CD4-positive, alpha-beta T cell treated with Interleukin-2 at 100 ng/mL for 4 hours (primary cell): ENCODE results near the gene CAMSAP1.

ENCODE experiments used
- DNase-seq: peaks from one replicate; pipeline ENCODE4 v3.0.0-alpha.2; 2020; ENCODE audit warnings: low spot score

The CAMSAP1 gene

DNA sequence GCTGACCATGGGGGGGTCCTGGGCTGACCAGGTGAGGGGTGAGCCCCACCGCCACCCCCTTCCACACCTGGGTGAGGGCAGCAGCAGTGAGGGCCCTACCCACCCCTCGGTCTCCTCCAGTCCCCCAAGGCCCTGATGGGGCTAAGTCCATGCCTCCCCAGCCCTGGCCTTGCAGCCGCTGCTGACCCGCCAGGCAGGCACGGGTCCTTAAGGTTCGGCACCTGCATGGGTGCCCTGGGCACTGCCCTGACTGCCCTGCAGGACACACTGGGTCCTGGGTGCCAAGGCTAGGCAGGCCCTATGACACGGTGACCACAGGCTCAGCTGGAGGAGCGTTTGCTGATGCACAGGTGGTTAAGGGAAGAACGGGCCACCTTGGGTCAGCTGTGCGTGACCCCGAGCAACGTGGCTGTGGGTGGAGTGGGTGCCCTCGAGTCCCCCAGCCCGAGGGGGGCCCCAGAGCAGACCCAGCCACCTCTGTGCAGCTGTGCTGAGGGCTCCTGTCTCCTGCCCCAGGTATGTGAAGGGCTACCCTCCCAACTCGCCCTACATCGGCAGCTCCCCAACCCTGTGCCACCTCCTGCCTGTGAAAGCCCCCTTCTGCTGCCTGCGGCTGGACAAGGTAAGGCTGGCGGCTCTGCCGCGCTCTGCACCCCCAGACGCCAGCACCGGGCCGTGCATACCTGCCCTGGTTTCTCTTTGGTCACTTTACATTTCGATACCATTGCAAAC is 132.4 kb downstream of the CAMSAP1 start:
- DNase-seq: no peak

DNA sequence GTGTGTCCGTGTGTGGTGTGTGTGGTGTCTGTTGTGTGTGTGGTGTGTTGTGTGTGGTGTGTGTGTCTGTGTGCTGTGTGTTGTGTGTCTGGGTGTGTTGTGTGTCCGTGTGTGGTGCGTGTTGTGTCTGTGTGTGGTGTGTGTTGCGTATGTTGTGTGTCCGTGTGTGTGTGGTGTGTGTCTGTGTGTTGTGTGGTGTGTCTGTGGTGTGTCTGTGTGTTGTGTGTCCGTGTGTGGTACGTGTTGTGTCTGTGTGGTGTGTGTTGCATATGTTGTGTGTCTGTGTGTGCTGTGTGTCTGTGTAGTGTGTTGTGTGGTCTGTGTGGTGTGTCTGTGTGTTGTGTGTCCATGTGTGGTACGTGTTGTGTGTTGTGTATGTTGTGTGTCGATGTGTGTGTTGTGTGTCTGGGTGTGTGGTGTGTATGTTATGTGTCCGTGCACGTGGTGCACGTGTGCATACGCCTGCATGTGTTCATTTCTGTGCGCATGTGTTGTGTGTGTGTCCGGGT is 133.1 kb downstream of the CAMSAP1 start:
- no peak for DNase-seq

DNA sequence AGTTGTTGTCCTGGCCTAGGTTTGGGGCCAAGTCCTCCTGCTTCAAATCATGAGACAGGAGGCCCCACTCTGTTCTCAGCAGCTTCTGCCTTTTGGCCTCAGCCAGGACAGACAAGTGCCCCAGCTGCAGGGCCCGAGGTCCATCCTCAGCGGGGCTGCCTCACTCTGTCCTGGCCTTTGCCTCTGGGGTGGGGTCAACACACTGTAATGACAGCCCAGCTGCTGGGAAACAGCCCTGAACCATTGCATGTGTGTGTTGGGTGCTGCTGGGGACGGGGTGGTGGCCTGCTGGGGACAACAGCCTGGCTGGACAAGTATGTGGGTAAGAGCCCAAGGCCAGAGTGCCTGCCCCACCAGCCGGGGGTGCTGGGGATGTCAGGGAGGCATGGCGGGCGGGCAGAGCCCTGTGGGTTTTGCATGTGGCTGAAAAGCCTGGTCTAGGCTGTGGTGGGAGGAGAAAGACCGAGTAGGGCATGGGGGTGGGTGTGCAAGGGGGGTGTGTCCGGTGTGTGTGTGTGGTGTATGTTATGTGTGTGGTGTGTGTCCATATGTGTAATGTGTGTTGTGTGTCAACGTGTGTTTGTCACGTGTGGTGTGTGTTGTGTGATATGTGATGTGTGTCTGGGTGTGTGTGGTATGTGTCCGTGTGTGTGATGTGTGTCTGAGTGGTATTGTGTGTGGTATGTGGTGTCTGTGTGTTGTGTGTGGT is 133.7 kb downstream of the CAMSAP1 start:
- no peak for DNase-seq

DNA sequence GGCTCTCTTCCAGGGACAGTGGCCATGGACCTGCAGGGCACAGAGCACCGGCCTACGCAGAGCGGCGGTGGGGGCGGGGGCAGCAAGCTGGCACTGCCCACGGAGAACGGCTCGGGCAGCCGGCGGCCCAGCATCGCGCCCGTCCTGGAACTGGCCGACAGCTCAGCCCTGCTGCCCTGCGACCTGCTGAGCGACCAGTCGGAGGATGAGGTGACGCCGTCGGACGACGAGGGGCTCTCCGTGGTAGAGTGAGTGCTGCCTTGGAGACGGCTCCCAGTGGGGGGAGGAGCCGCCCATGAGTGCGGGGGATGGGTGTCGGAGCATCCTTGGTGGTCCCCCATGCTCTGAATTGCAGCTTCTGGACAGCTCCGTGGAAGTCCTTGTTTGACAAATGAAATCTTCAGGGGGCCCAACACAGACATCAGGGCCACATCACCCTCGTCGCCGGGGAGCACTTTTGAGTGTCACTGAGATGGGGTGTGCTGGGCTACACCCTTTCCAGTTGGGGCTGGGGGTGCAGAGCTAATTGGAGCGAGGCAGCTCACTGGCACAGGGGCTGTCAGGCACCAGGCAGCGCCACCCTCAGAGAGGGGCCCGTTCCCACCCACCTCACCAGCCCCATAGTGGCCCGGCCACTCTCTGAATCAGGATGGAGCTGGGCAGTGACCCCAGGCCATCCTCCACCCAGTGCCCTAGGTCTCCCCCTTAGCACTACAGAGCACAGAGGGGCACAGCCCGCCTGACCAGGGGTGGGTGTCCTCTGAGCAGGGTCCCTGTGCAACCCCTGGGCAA is 134.4 kb downstream of the CAMSAP1 start:
- DNase-seq: no peak

DNA sequence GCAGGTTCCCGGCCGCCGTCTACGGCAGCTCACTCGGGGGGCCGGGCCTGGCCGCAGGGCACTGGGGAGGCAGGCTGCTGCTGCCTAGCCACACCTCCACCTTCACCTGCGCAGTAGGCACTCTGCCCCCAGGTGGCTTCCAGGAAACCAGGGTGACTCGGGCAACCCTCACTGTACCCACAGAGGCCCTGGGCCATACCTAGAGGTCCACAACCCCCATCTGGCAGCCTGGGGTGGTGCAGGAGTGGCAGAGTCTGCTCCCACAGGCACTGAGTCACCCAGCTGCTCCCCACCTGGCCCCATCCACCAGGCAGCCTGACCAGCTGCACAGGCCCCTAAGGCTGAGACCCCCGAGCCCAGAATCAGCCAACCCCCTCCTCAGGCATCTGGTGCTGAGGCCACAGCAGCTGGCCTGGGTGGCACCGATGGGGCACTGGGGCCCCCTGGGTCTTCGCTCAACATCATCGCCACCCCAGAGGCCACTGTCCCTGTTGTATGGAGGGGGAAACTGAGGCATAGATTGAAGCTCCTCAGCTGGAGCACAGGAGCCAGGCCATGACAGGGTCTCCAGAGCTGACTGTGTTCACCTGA is 135.2 kb downstream of the CAMSAP1 start:
- no peak for DNase-seq

DNA sequence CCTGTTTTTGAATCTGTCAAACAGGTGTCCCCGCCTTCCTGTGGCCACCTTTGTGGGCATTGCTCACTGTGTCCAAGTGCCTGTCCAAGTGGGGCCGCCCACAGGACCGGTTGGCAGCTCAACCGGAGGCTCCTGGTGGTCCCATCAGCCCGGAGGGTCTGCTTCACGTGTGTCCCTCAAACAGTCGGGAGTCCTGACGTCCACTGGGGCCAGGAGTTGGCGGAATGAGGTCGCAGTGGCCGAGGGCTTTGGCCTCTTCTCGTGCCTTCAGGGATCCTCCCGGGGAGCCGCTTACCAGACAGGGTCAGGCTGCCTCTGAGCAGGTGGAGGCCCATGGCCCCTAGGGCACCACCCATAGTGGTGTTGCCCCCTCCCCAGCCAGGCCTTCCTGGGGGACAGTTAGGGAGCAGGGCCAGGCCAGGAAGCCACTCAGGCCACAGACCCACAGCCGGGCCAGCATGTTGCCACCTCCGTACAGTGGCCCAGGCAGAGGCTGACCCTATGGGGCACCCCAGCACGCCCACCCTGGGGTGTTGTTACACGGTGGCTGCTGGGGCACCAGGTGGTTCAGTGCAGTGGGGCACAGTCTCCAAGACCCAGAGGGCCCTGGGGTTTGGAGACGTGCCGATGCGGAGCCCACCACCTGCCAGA is 135.8 kb downstream of the CAMSAP1 start:
- DNase-seq: no peak

DNA sequence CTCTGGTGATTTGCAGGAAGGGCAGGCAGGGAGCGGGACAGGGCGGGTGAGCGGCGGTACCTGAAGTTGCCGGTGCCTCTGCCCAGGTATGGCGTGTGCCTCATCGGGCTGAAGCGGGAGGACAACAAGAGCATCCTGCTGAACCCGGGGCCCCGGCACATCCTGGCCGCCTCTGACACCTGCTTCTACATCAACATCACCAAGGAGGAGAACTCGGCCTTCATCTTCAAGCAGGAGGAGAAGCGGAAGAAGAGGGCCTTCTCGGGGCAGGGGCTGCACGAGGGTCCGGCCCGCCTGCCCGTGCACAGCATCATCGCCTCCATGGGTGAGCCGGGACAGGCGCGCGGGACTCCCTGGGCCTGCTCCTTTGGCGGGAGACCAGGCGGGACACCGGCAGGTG is 136.6 kb downstream of the CAMSAP1 start:
- DNase-seq: no peak

DNA sequence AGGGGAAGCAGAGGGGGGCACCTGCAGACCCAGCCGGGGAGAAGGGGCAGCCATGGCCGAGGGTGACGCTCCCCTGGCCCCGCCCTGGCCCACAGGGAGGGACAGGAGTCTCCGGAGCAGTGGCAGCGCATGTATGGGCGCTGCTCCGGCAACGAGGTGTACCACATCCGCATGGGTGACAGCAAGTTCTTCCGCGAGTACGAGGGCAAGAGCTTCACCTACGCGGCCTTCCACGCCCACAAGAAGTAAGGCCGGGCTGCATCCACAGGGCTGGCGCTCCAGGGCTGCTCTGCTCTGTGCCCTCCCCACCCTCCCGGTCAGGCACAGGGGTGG is 137.2 kb downstream of the CAMSAP1 start:
- no peak for DNase-seq

DNA sequence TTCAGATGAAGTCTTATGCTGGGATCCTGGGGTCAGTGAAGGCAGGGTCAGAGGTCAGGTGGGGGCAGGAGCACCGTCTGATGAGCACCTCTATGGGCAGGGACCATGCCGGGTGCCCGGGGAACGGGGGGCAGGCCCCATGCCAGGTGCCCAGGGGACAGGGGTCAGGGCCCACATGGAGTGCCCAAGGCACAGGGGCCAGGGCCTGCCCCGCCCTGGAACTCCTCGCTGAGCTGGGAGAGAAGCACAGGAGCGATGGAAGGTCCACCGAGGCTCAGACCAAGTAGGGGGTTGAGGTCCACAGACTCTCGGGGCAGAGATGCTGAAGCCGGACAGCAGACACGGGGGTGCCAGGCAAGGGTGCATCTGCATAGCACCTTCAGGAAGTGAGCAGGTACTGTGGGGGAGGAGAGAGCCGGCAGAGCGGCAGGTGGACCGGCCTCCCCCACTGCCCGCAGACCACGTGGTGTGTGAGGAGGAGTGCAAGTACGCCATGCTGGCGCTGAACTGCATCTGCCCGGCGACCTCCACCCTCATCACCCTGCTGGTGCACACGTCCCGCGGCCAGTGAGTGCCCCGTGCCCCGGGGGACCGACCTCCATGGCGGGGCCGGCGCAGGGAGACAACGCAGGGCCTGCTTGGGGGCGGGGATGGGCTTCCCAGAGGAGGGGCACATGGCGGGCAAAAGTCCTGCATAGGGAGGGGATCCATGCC is 137.7 kb downstream of the CAMSAP1 start:
- no peak for DNase-seq

DNA sequence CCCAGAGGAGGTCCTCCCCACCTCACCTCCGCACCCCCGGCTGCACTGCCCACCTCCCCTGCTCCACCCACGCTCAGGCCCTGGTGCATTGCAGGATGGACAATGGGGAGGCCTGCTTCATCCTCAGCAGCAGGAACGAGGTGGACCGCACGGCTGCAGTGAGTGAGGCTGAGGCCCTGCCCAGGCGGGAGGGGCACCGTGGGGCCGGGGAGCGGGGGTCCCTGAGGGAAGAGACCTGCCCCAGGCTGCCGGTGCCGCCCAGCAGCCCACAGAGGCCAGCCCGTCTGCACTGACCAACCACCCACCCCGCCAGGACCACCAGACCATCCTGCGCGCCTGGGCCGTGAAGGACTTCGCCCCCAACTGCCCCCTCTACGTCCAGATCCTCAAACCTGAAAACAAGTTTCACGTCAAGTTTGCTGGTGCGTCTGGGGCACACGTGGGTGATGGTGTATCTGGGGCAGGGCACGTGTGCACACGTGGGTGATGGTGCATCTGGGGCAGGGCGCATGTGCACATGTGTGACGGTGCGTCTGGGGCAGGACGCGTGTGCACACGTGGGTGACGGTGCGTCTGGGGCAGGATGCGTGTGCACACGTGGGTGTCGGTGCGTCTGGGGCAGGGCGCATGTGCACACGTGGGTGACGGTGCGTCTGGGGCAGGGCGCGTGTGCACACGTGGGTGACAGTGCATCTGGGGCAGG is 138.7 kb downstream of the CAMSAP1 start:
- no peak for DNase-seq

DNA sequence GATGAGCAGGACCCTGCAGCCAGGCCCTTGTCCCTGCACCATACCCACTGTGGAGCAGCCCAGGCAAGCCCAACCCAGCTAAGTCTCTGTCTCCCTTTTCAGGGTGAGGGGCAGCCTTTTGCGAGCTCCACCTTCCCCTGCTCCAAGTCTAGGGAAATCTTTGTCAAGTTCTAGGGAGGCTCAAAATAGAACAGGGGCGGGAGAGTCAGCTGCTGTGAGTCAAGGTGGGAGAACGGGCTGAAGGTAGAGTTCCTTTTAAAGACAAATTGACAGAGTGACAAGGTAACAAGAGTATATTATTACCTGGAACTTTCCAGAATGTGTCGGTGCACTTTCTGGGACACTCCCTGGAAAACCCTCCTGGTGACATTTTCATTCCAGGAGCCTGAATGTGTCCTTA is 140.6 kb downstream of the CAMSAP1 start:
- DNase-seq: no peak

DNA sequence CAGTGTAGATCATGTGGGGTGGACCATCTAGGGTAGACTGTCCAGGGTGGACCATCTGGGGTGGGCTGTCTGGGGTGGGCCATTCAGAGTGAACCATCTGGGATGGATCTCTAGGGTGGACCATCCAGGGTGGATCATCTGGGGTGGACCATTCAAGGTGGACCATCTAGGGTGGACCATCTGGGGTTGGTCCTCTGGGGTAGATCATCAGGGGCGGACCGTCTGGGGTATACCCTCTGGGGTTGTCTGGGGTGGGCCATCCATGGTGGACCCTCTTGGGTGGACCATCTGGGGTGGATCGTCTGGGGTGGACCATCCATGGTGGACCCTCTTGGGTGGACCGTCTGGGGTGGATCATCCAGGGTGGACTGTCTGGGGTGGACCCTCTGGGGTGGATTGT is 141.1 kb downstream of the CAMSAP1 start:
- DNase-seq: no peak

DNA sequence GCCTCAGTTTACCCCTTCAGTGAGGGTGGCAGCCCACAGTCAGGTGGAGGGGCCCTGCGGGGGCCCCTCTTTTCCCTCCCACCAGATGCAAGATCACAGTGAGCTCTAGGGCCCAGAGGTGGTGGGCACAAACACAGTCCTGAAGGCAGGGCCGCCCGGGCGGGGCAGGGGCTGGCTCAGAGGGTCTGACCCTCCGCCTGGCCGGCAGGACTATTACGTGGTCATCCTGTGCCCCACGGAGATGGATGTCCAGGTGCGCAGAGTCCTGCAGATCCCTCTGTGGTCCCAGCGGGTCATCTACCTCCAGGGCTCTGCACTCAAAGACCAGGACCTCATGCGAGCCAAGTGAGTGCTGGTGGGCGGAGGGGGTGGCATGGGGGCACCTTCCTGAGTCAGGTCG is 141.9 kb downstream of the CAMSAP1 start:
- DNase-seq: no peak

DNA sequence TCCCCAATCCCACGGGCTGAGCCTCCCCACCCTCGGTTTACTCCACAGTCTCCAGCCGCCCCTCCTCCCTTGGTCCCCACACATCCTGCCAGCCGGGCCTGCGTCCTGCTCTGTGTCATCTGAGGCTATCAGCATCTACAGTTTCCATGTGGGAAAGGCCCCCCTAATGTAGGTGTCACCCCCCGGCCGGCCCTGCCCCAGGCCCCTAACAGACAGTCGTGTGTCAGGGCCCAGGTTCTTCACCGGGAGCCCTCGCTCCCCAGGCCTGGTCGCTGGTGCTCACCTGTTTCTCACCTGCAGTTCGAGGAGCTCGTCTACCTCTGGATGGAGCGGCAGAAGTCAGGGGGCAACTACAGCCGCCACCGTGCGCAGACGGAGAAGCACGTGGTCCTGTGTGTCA is 142.6 kb downstream of the CAMSAP1 start:
- DNase-seq: no peak

DNA sequence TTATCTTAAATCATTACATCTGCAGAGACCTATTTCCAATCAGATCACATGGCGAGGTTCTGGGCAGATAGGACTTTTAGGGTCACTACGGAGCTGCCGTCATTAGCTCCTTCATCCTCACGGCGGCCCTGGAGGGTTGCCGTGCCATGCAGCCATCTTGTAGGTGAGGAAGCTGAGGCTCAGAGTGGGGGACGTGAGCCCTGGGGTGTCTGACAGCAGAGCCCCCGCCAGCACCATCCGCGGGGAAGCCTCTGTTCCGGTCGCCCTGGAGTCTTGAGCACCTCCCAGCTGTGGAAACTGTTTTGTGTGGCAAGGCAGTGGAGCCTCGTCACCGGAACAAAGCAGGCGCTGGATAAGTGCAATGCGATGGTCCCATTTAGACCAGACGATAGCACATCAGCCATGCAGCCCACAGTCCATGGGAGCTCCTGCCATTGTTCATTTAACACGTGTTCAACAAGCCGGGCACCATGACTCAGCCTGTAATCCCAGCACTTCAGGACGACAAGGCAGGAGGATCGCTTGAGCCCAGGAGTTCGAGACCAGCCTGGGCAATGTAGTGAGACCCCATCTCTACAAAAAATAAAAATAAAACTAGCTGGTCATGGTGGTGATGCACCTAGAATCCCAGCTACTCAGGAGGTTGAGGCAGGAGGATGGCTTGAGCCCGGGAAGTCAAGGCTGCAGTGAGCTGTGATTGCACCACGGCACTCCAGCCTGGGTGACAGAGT is 143.5 kb downstream of the CAMSAP1 start:
- DNase-seq: no peak

DNA sequence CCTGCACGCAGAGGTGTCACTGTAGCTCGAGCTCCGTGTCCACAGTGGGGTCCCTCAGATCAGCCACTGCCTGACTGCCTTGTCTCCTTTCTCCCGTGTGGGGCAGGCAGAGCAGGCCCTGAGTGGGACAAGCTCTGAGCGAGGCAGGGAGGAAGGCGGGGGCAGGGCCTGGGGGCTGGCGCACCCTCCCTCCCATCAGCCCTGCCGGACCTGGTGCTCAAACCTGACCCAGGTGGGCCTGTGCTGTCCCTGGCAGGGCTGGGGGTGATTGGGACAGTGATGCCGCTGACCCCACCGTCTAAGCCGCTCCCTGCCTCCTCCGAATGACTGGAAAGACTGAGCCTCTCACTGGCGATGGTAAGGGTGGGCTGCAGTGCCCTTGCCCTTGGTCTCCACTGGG is 144.4 kb downstream of the CAMSAP1 start:
- no peak for DNase-seq

DNA sequence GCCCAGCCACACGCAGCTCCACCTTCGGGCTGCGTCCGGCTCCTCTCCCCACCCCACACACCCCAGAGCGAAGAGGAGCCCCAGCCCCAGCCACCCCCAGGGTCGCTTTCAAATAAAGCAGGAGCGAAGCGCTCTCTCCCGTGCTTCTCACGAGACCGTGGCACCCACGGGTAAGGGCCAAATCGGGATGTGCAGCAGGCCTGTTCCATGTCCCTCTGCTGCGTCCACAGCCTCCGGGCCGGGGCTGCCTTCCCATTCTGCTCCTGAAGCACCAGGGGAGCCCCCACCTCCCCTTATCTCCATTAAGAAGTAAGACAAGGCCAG is 145.5 kb downstream of the CAMSAP1 start:
- DNase-seq: no peak

DNA sequence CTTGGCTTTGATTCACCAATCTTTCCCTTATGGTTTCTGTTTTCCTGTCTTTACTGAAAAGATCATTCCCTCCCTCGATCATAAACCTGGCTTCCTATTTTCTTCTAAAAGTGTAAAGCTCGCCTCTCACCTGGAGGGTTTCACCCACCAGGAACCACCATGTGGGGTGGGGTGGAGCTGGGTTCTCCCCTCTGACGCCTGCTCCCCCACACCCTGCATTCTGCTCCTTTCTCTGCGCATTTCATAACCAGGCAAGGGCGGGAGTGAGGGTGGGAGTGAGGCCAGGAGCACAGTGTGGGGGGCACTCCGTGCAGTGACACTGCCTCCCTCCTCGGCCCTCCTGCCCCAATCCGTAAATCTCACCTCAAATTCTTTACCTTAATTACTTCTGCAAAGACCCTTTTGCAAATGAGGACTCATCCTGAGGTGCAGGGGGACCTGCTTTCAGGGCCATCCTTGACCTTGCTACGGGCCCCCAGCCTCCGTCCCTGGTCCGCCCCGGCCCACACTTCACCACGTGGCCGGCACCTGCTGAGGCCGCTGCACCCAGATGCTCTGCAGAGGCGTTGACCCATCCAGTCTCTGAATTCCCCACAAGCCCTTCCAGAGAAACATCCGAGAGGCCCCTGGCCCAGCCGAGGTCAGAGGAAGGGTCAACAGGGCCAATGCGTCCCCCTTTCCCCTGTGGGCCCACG is 146.0 kb downstream of the CAMSAP1 start:
- no peak for DNase-seq

DNA sequence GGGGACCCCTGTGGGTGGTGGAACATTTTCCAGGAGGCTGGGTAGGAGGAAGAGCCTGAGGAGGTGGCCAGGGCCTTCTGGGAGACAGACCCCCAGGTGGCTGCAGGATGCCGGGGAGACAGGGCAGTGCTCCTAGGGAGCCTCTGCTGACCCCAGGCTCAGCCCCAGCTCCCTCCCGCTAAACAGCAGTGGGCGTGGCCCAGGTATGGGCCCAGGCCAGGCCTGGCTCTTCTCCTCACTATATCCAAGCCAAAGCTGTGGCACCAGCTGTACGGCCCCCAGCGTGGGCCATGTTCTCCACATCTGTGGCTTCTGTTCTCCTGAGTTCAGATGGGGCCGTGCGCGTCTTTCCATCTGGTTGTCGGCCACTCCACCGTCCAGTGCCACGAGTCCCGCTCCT is 146.9 kb downstream of the CAMSAP1 start:
- DNase-seq: no peak
